Stimulated activated CD8-positive, alpha-beta memory T cell treated with anti-CD3 and anti-CD28 coated beads, Interleukin-4, amount 100 ng/mL, for 24 hours (primary cell): Measurements from ENCODE around the gene C1orf210.

Source experiments
- DNase-seq: peaks from one replicate; pipeline ENCODE4 v3.0.0-alpha.2; 2020; ENCODE audit warnings: low read depth

Gene C1orf210

GRCh38 chr1:43285269-43285990 lies at the start of gene C1orf210:
C1orf210 (minus strand) TSS chr1:43285581; CDS start chr1:43283270, 2,311 bp downstream.
- no peak for DNase-seq

DNA sequence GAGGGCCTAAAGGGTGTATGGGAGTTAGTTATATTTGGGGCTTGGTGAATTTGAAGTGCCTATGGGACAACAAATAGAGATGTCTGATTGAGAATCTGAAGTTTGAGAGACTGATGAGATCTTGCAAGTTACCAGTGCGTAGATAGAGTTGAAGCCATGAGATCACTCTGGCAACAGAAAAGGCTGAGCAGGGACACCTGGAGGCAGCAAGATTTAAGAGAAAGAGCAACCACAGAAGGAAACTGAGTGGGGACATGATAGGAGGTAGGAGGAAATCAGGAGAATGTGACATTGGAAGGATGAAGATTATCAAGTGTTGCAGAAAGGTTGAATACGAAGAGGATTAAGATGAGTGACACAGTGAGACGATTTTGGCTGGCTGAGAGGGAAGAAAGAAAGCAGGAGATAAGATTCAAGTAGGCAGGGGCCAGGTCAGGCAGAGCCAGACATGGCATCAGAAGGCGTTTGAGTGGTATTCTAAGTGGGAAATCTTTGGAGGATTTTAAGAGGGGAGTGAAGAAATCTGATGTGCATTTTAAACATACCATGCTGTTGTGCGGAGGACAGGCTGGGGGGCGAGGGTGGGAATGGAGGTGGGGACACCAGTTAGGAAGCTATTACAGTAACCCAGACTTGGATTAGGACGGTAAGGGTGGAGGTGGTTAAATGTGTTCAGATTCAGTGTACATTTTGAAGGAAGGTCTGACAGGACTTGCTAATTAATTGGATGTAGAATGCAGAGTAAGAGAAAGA lies 49.2 kb upstream of the C1orf210 start:
- DNase-seq, result no peak

DNA sequence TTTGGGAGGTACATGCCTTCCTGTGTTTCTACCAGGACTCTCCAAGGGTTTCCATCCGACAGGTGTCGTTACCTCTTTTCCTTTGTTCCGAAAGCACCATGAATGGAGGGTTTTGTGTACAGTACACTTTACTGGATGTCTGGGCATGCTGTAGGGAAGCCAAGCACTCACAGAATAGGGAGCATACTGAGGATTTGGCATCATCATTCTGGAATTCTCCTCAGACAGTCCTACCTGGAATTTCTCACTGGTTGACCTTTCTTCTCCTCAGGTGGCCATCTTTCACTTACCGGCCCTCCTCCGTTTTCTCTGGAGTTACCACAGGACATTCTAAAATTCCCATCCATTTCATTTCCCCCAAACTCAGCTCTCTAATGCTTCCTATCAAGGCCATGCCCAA lies 46.3 kb upstream of the C1orf210 start:
- no peak for DNase-seq

DNA sequence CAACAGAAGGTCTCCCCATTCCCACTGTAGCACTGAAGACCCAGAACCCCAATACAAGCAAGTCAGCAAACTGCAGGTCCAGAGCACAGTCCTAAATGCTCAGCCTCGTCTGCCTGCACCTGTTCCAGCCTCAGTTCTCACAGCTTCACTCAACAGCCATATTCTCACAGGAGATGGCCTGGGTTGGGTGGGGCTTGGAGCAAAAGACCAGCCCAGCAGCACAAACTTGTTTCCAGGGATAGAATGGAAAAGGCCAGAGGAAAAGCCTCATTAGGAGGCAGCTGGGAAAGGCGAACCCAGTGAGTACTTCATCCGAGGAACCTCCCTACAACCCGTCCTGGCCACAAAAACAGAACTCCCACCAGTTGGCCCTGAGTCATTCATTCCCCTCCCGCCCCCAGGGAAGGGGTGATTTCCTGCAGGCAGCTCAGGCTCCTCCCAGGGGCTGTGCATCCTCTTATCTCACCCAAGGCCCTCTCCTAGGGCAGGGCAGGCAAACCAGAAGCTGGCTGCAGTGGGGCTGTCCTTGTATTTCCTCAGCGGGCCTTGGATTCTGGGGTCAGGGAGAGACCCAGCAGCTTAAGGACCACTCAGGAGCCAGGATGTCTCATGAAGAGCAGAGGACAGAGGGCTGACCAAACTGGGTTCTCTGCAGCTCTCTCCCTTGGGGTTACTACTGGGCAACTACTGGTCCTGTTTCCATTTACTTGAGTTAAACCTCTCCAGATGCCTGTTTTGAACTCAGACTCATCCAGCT lies 44.8 kb upstream of the C1orf210 start:
- peak; percentile 44 for DNase-seq

DNA sequence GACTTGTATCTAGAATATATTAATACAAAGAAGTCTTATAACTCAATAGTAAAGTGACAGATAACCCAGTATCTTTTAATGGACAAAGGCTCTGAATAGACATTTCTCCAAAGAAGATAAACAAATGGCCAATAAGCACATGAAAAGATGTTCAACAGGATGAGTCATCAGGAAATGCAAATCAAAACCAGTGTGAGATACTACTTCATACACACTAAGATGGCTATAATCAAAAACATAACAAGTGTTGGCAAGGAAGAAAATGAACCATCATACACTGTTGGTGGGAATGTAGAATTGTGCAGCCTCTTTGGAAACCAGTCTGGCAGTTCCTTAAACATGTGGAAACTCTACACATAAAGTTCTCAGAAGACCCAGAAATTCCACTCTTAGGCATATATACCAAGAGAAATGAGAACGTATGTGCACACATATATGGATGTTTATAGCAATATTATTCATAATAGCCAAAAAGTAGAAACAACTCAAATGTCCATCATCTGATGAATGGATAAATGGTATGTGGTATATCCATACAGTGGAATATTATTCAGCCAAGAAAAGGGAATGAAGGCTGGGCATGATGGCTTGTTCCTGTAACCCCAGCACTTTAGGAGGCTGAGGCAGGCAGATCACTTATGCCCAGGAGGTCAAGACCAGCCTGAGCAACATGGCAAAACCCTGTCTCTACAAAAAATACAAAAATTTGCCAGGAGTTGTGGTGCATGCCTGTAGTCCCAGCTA lies 42.3 kb upstream of the C1orf210 start:
- DNase-seq, result no peak

GRCh38 chr1:43325381-43325780 lies 40.0 kb upstream of the C1orf210 start:
- no peak for DNase-seq

- DNase-seq, result no peak
Measured at GRCh38 chr1:43324810-43325209, 39.4 kb upstream of the C1orf210 start.

DNA sequence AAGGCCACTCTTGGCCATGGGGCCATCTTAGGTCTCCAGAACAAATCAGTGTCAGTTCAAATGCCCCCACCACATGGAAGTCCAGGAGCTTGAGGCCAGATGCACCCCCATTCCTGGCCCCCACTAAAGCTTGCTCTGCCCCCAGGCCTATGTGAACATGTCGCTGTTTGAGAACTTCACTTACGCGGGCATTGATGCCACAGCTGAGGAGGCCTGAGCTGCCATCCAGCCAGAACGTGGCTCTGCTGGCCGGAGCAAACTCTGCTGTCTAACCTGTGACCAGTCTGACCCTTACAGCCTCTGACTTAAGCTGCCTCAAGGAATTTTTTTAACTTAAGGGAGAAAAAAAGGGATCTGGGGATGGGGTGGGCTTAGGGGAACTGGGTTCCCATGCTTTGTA lies 37.1 kb upstream of the C1orf210 start:
- no peak for DNase-seq

GRCh38 chr1:43321331-43321891 lies 36.0 kb upstream of the C1orf210 start:
- no peak for DNase-seq

- DNase-seq, result no peak
Measured at GRCh38 chr1:43319766-43320165, 34.4 kb upstream of the C1orf210 start.

GRCh38 chr1:43319288-43319687 lies 33.9 kb upstream of the C1orf210 start:
- no peak for DNase-seq

DNA sequence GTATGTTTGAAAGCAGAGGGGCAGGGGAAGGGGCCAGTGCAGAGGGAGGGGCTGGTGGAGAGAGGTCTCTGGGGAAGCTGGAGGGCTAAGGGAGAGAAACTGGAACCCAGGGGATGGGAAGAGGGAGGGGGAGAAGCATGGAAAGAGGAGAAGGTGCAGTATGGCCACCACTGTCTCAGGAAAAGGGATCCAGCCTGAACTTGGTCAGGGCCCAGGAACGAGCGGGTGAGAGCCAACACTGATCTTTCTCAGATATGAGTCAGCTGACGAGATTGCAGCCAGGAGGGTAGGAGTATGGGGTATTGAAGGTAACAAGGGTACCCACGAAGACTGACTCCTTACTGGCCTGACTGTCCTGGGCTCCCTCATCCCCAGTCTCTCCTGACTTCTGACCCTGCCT lies 33.5 kb upstream of the C1orf210 start:
- DNase-seq, result no peak

DNA sequence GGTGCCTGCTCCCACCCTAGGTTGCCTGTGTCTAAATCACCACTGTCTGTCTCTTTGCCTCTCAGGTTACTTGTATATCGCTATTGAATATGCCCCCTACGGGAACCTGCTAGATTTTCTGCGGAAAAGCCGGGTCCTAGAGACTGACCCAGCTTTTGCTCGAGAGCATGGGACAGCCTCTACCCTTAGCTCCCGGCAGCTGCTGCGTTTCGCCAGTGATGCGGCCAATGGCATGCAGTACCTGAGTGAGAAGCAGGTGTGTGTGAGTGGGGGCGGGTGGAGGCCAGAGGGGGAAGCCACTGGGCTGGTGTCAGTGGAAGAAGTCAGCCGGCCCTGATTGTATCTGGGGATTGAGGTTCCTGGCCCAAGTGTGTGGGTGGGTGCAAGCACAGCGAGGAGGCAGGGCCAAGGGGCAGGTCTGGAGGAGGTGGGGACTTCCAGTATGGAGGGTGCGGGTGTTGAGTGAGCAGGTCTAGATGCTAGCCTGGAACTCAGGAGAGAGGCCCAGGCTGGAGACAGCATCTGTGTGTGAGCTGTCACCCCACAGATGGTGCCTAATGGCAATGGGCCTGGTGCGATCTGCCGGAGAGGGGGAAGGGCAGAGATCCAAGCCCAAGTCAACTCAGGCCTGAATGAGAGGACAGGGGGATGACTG lies 32.6 kb upstream of the C1orf210 start:
- no peak for DNase-seq

GRCh38 chr1:43316738-43317520 lies 31.5 kb upstream of the C1orf210 start:
- DNase-seq, result no peak

- DNase-seq, result no peak
Measured at GRCh38 chr1:43315963-43316737, 30.8 kb upstream of the C1orf210 start.

DNA sequence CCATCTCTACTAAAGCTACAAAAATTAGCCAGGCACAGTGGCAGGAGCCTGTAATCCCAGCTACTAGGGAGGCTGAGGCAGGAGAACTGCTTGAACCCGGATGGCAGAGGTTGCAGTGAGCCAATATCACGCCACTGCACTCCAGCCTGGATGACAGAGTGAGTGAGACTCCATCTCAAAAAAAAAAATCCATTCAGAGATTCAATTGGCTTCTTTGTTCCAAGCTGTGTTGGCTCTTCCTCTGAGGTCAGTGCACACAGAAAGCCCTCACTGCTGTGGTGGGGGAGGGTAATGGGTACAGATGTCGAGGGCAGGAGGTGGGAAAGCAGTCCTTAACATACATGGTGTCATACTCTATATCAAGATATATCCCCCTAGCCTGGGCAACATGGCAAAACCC lies 30.1 kb upstream of the C1orf210 start:
- DNase-seq, result no peak

- no peak for DNase-seq
Measured at GRCh38 chr1:43314233-43314632, 28.9 kb upstream of the C1orf210 start.

DNA sequence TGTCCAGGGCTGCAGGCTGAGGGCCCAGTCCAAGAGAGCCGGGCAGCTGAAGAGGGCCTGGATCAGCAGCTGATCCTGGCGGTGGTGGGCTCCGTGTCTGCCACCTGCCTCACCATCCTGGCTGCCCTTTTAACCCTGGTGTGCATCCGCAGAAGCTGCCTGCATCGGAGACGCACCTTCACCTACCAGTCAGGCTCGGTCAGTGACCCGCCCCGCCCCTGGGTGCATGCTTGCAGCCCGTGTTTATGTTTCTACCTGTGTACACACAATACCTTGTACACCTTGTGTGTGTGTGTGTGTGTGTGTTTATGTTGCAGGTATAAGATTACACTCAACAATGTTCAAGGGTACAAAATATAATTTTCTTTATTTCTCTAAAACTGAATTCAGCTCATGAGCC lies 28.4 kb upstream of the C1orf210 start:
- no peak for DNase-seq

DNA sequence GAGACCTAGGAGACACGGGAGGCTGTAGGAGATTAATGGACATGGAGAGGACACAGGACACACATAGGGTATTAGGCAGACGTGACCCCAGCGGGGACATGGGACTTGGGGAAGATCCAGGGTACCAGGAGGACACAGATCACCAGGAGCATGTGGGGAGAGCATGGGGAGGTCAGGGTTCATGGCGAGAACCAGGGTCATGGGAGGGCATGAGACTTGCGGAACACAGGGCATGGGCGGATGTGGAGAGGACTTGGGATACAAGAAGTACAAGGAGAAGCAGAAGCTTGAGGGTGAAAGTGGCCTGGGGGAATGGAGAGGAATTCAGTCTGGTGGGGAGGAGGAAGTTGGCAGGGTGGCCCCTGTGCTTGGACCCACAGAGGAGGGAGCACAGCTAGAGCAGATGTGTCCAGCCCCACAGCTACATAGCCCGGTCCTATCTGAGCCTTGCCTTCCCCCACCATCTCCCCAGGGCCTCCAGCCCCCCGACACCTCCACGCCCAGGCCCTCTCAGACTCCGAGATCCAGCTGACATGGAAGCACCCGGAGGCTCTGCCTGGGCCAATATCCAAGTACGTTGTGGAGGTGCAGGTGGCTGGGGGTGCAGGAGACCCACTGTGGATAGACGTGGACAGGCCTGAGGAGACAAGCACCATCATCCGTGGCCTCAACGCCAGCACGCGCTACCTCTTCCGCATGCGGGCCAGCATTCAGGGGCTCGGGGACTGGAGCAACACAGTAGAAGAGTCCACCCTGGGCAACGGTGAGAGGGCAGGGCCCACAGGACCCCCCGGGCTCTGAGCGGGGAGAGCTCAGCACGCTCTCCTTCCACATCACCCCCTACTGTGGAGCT lies 27.5 kb upstream of the C1orf210 start:
- DNase-seq, result no peak
